Small intestine (tissue), 7 donors: Measurements from ENCODE around the gene EPS8L1. TPM values are rescaled to one million over a fixed set of nuclear protein-coding genes. Genes with fewer than 3 reads are reported as not detected.

Source experiments
- DNase-seq, 2 donors: peaks; one replicate each; pipeline versions ENCODE4 v3.0.0 to v3.0.0-alpha.2; 2013
- FAIRE-seq: peaks from 2 replicates; lab custom pipeline; 2012; peaks lifted over from hg19 to GRCh38; lab: Jason Lieb, UNC
- H3K27ac ChIP-seq, 3 donors: one replicate each; pipeline ENCODE4 v1.5.1; 2013; ENCODE audit warnings: low read length in 2 of 3, mild to moderate bottlenecking in 2 of 3, control low read depth in 1 of 3, inconsistent platforms in 1 of 3, low read depth in 1 of 3, moderate library complexity in 1 of 3
- H3K27me3 ChIP-seq, 3 donors: one replicate each; pipeline ENCODE4 v1.6.1; 2013; ENCODE audit warnings: low read length in 3 of 3, inconsistent platforms in 1 of 3; ENCODE audit not compliant: control insufficient read depth in 3 of 3, insufficient read depth in 3 of 3
- H3K36me3 ChIP-seq, 3 donors: one replicate each; pipeline ENCODE4 v1.6.1; 2013; ENCODE audit warnings: low read length in 3 of 3, inconsistent platforms in 1 of 3, low read depth in 1 of 3, mild to moderate bottlenecking in 1 of 3, moderate library complexity in 1 of 3; ENCODE audit not compliant: control insufficient read depth in 3 of 3, insufficient read depth in 2 of 3
- H3K4me1 ChIP-seq, 3 donors: one replicate each; pipeline ENCODE4 v1.6.1; 2013; ENCODE audit warnings: low read length in 2 of 3, inconsistent platforms in 1 of 3, low read depth in 1 of 3, mild to moderate bottlenecking in 1 of 3, moderate library complexity in 1 of 3; ENCODE audit not compliant: control insufficient read depth in 3 of 3, insufficient read depth in 2 of 3
- H3K4me3 ChIP-seq, 3 donors: one replicate each; pipeline ENCODE4 v1.5.1; 2013; ENCODE audit warnings: low read length in 3 of 3, control low read depth in 1 of 3, inconsistent platforms in 1 of 3, low read depth in 1 of 3, mild to moderate bottlenecking in 1 of 3, moderate library complexity in 1 of 3
- H3K9me3 ChIP-seq, 2 donors: one replicate each; pipeline ENCODE4 v1.6.1; 2013; ENCODE audit warnings: low read depth in 1 of 2, low read length in 1 of 2; ENCODE audit not compliant: control insufficient read depth in 2 of 2, insufficient read depth in 1 of 2
- WGBS, 3 donors: extraction: QIAGEN DNeasy Blood & Tissue Kit; methylation state at CpG; one replicate each; pipeline ENCODE4 v1.1.7; 2013; 5-methylcytosine and 5-hydroxymethylcytosine counted together
- polyA plus RNA-seq, 4 donors: library from polyadenylated mRNA; stranded (reverse) in 3 of 4; unstranded in 1 of 4; fragments of 200-250 nt in 3 of 4; fragments of 120-200 nt in 1 of 4; gene quantifications; one replicate each; pipeline versions ENCODE4 v1.2.1 to v1.2.3, GENCODE V29; 2013
- donor health status: healthy with polysubstance abuse.
- donor health status: control.
- donor health status: control.
- donor health status: Bipolar disorder and iron deficiency.
- donor health status: healthy.

Gene EPS8L1
- polyA plus RNA-seq, 4 donors, result 11.7 to 23.8 (median 19.1) TPM

DNA sequence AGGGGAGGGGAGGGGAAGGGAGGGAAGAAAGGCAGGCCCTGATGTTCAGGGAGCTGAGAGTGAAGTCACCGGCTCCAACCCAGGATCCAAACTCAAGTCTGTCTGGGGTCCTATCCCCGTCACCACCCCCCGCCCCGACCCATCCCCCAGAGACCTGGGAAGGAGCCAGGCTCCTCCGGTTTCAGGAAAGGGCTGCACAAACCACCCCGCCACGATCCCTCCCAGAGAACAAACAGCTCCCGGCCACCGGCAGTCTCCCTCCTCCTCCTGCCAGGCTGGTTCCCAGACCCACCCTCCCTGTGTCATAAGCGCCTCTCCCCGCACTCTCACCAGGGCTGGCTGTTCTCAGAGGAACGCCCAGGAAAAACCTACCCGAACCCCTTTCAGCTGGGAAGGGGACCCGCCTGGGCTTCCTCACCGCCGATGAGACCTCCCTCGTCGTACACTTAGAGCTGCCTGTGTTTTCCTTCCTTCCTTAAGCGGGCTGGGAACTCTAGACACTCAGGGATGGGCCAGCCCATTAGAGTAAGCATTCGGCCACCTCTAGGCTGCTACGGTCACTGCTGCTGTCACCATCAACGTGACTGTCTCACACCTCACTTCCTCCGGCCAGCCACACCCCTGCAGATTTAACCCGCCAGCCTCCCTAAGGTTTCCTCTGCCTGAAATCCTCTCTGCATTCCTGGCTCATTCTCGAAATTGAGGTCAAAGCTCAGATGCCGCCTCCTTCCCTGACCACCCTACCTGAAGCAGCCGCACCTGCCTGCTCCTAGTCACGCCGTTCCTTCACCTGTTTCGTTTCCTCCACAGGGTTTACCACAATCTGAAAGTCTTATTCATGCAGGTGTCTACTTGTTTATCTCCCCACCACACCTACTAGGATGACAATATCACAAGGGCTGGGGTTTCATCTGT is 6.5 kb upstream of the EPS8L1 start:
- no peaks in the 10 kb centered on the region for H3K9me3 ChIP-seq
- H3K27me3 ChIP-seq, result peaks cover 0 to 6% (median 2%) of the 10 kb centered on the region in 3 donors
- 2 to 4% (median 2%) methylated on average over 26 to 30 of the region's 30 CpGs for WGBS, 3 donors
- DNase-seq, result peak; percentile 83 to 88
- H3K4me3 ChIP-seq, result peak overlapping the region in 2 of 3 donors; percentile 18 to 35
- FAIRE-seq, result no peak
- H3K36me3 ChIP-seq, result no peaks in the 10 kb centered on the region
- peak overlapping the region; percentile 33 to 93 (median 78) for H3K27ac ChIP-seq
- peaks cover 0 to 5% (median 0%) of the 10 kb centered on the region in 3 donors for H3K4me1 ChIP-seq

DNA sequence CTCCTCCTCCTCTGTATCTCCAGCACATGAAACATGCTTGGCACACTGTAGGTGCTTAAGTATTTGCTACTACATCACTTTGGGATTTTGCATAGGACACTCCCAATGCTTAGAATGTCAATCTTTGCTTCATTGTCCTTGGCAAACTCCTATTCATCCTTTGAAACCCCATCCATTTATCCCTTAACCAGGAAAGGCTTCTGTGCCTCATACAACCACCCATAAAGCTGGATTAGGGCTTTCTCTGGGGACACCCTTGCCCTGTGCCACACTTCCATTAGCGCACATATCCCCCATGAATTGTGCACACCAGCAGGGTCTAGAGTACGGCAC is 5.8 kb upstream of the EPS8L1 start:
- peaks cover 0 to 5% (median 0%) of the 10 kb centered on the region in 3 donors for H3K4me1 ChIP-seq
- H3K4me3 ChIP-seq, result no peak overlapping the region
- peaks cover 0 to 6% (median 2%) of the 10 kb centered on the region in 3 donors for H3K27me3 ChIP-seq
- WGBS, 3 donors, result 89 to 97% (median 92%) methylated on average over 2 of the region's 2 CpGs
- peak overlapping the region in 2 of 3 donors; percentile 78 to 93 for H3K27ac ChIP-seq
- no peaks in the 10 kb centered on the region for H3K36me3 ChIP-seq
- FAIRE-seq (no peak), DNase-seq (no peak)
- H3K9me3 ChIP-seq, result no peaks in the 10 kb centered on the region

DNA sequence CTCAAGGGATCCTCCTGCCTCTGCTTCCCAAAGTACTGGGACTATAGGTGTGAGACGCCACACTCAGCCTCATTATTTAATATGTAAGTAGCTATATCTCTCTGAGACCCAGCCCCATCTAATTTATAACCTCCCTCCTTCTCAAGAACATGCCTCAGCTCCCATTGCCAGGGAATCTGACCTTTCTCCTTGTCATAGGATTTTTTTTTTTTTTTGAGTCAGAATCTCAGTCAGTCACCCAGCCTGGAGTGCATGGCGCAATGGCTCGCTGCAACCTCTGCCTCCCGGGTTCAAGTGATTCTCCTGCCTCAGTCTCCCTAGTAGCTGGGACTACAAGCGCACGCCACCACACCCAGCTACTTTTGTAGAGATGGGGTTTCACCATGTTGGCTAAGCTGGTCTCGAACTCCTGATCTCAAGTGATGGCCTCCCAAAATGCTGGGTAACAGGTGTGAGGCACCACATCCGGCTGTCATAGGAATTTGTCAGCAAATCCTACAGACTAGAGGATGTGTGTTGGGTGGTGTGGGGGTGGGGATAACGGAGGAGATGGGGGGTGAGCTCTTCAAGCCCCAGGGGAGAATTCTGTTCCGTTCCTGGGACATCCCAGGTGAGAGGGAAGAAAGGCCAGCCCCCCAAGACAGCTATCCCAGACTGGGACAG is 5.1 kb upstream of the EPS8L1 start:
- no peaks in the 10 kb centered on the region for H3K36me3 ChIP-seq
- FAIRE-seq (no peak), DNase-seq (peak in 1 of 2 donors; percentile 29)
- no peak overlapping the region for H3K27ac ChIP-seq
- H3K9me3 ChIP-seq, result no peaks in the 10 kb centered on the region
- H3K4me1 ChIP-seq, result peaks cover 0 to 8% (median 0%) of the 10 kb centered on the region in 3 donors
- peaks cover 0 to 6% (median 2%) of the 10 kb centered on the region in 3 donors for H3K27me3 ChIP-seq
- no peak overlapping the region for H3K4me3 ChIP-seq
- WGBS, 3 donors, result 41 to 72% (median 54%) methylated on average over 9 to 10 of the region's 10 CpGs

DNA sequence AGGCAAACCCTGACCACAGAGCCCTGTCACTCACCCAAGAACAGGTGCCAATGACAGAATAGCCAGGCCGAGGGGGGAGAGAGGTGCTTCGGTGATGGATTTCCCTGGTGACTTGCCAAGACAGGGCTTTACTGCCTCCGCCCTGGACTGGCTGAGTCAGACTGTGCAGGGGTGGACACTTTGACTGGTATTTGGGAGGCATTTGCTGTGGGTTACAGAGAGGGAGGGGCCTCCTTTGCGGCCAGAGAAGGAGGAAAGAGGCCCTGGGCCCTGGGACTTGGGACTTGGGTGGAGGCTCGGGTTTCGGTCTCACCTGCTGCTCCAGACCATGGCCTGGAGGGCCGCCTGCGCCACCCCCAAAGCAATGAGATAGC is 4.6 kb upstream of the EPS8L1 start:
- Histone ChIP-seq H3K36me3 (no peaks in the 10 kb centered on the region), H3K4me1 (peaks cover 0 to 11% (median 0%) of the 10 kb centered on the region in 3 donors), H3K9me3 (no peaks in the 10 kb centered on the region), H3K4me3 (no peak overlapping the region), H3K27me3 (peaks cover 0 to 6% (median 2%) of the 10 kb centered on the region in 3 donors), H3K27ac (no peak overlapping the region)
- WGBS, 3 donors, result 15 to 39% (median 38%) methylated on average over 7 to 8 of the region's 8 CpGs
- DNase-seq (peak; percentile 57 to 84), FAIRE-seq (no peak)

DNA sequence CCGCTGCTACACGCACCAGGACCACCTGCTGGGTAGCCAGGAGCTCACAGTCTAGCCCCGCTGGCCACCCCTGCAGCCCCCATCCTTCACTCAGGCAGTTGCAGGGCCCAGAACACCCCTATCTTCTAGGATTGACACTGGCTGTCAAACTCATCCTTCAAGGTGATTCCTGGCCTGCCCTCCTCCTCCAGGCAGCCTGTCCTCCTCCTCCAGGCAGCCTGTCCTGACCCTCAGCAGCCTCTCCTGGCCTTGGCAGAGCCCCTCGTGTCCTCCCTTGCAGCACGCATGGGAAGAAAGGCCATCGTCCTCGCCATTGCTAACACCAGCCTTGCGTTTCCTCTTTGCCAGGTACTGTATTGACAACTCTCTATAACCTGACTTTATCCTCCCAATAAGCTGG is 3.8 kb upstream of the EPS8L1 start:
- Histone ChIP-seq H3K36me3 (no peaks in the 10 kb centered on the region), H3K27ac (peak overlapping the region in 1 of 3 donors; percentile 14), H3K27me3 (peaks cover 0 to 6% (median 0%) of the 10 kb centered on the region in 3 donors), H3K4me3 (no peak overlapping the region), H3K9me3 (no peaks in the 10 kb centered on the region), H3K4me1 (peaks cover 0 to 11% (median 0%) of the 10 kb centered on the region in 3 donors)
- DNase-seq, result no peak
- 74 to 91% (median 77%) methylated on average over 8 of the region's 8 CpGs for WGBS, 3 donors
- no peak for FAIRE-seq

DNA sequence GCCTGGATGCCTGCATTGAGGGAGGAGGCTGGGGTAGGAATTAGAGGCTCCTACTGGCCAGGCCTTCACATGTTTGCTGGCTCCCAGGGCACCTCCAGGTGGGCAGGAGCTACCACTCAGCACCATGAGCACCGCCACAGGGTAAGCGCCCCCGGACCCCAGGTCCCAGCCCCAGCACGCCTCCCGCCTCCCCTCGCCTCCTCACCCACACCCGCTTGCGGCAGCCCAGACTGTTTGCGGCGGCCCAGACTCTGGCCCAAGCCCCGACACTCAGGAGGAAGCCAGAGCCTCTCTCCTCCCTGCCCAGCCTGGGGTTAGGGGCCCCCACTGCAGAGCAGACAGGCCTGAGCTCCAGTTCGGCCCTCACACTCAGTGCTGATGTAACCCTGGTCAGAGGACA is 652 bp downstream of the EPS8L1 start:
- no peak overlapping the region for H3K27ac ChIP-seq
- peaks cover 0 to 17% (median 2%) of the 10 kb centered on the region in 3 donors for H3K27me3 ChIP-seq
- no peak overlapping the region for H3K4me3 ChIP-seq
- DNase-seq, result no peak
- no peaks in the 10 kb centered on the region for H3K9me3 ChIP-seq
- FAIRE-seq, result no peak
- H3K36me3 ChIP-seq, result no peaks in the 10 kb centered on the region
- WGBS, 3 donors, result 74 to 82% (median 79%) methylated on average over 7 to 12 of the region's 12 CpGs
- peaks cover 0 to 21% (median 5%) of the 10 kb centered on the region in 3 donors for H3K4me1 ChIP-seq

DNA sequence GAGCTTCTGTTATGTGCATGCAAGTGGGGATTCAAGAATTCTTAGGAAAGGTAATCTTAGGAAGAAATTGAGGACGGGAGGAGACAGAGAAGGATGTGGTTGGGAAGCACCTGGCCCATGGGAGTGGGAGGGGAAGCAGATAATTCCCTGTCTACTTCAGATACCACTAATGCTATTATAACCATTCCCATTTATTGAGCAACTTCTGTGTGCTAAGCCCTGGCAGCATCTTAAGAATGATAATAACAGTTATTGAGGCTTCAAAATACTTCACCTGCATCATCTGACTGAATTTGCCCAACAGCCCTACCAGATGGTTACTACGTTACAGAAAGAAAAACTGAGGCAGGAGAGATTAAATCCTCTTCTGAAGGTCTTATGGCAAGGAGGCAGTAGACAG is 1.4 kb downstream of the EPS8L1 start:
- DNase-seq (no peak), FAIRE-seq (no peak)
- Histone ChIP-seq H3K36me3 (no peaks in the 10 kb centered on the region), H3K4me1 (peaks cover 0 to 27% (median 5%) of the 10 kb centered on the region in 3 donors), H3K9me3 (no peaks in the 10 kb centered on the region), H3K27me3 (peaks cover 0 to 25% (median 2%) of the 10 kb centered on the region in 3 donors), H3K4me3 (no peak overlapping the region), H3K27ac (no peak overlapping the region)
- 74 to 84% (median 77%) methylated on average over 2 of the region's 2 CpGs for WGBS, 3 donors

DNA sequence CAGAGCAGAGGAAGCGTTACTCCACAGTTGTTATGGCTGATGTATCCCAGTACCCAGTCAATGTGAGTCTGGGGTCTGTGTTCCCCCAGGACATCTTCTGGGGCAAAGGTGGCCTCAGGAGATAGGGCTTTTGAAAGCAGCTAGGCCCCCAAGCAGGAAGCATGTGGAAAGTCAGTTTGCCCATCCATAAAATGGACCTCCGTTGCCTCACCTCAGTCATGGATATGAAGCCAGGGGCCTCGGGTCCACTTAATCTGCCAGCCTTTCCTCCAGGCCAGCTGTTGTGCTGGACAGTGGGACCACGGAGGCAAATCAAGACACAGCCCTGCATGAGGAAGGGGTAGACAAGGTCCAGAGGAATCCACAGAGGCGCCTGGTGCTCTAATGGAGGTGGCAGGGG is 3.3 kb downstream of the EPS8L1 start:
- FAIRE-seq (no peak), DNase-seq (no peak)
- WGBS, 3 donors, result 81 to 90% (median 88%) methylated on average over 5 of the region's 5 CpGs
- no peak overlapping the region for H3K4me3 ChIP-seq
- no peaks in the 10 kb centered on the region for H3K36me3 ChIP-seq
- H3K27me3 ChIP-seq, result peaks cover 0 to 43% (median 5%) of the 10 kb centered on the region in 3 donors
- H3K27ac ChIP-seq, result no peak overlapping the region
- H3K4me1 ChIP-seq, result peaks cover 0 to 31% (median 5%) of the 10 kb centered on the region in 3 donors
- H3K9me3 ChIP-seq, result peaks cover 0 to 3% of the 10 kb centered on the region in 2 donors
